ENCODE measurements around the gene GNB1.
"Not testable (repeated sequence)": the region's sequence is repeated elsewhere in the genome, so short reads cannot be mapped to it uniquely, and the experiment has no call there.

Gene GNB1

GRCh38 chr1:1889847-1890505 lies 911 bp downstream of the GNB1 start:
- peak; percentile 59 for DNase-seq

GRCh38 chr1:1889090-1889750 lies 1.7 kb downstream of the GNB1 start:
- no peak for DNase-seq

GRCh38 chr1:1883890-1884289 lies 7.0 kb downstream of the GNB1 start:
- not testable (repeated sequence) for DNase-seq

- DNase-seq, result no peak
Measured at GRCh38 chr1:1883092-1883873, 7.6 kb downstream of the GNB1 start.

- no peak for DNase-seq
Measured at GRCh38 chr1:1881727-1882126, 9.2 kb downstream of the GNB1 start.

- DNase-seq, result no peak
Measured at GRCh38 chr1:1880617-1881312, 10.1 kb downstream of the GNB1 start.

- no peak for DNase-seq
Measured at GRCh38 chr1:1879942-1880341, 10.9 kb downstream of the GNB1 start.

GRCh38 chr1:1877865-1878436 lies 12.9 kb downstream of the GNB1 start:
- no peak for DNase-seq

- peak; percentile 48 for DNase-seq
Measured at GRCh38 chr1:1876335-1876930, 14.5 kb downstream of the GNB1 start.

GRCh38 chr1:1875932-1876331 lies 15.0 kb downstream of the GNB1 start:
- DNase-seq, result no peak

GRCh38 chr1:1874901-1875300 lies 16.0 kb downstream of the GNB1 start:
- DNase-seq, result no peak

- DNase-seq, result no peak
Measured at GRCh38 chr1:1873186-1873585, 17.7 kb downstream of the GNB1 start.

GRCh38 chr1:1872329-1872994 lies 18.4 kb downstream of the GNB1 start:
- DNase-seq, result no peak

GRCh38 chr1:1869469-1869868 lies 21.4 kb downstream of the GNB1 start:
- DNase-seq, result no peak

GRCh38 chr1:1867164-1867563 lies 23.7 kb downstream of the GNB1 start:
- no peak for DNase-seq

- no peak for DNase-seq
Measured at GRCh38 chr1:1862905-1863547, 27.9 kb downstream of the GNB1 start.

GRCh38 chr1:1861761-1862310 lies 29.1 kb downstream of the GNB1 start:
- not testable (repeated sequence) for DNase-seq

- peak; percentile 15 for DNase-seq
Measured at GRCh38 chr1:1861339-1861730, 29.6 kb downstream of the GNB1 start.

GRCh38 chr1:1859970-1860697 lies 30.8 kb downstream of the GNB1 start:
- not testable (repeated sequence) for DNase-seq
